Measurements from ENCODE around the gene CDKN1A. TPM values are rescaled to one million over a fixed set of nuclear protein-coding genes. Genes with fewer than 3 reads are reported as not detected.

The CDKN1A gene
- total RNA-seq, 1 experiment from 2014 or later = 17.4 TPM

- Mint-ChIP-seq H3K4me3 (no peak overlapping the region), H3K4me1 (no peaks in the 10 kb centered on the region), H3K9me3 (no peaks in the 10 kb centered on the region), H3K36me3 (ENCODE audit: insufficient read depth in 1 of 3, low read depth in 3 of 3) (no peaks in the 10 kb centered on the region), H3K27me3 (ENCODE audit: low read depth) (no peaks in the 10 kb centered on the region; the same call in 1 of the 2 replicates), H3K27ac (no peak overlapping the region)
- DNase-seq = no peak
- no peak overlapping the region for H4K91ac ChIP-seq (ENCODE audit: insufficient read length, low read depth, low read length)
- H3K27ac ChIP-seq (ENCODE audit: insufficient read length, low read depth, low read length) = no peak overlapping the region
- no peak overlapping the region for H3T11ph ChIP-seq (ENCODE audit: low read length)
- no peaks in the 10 kb centered on the region for H3K23me2 ChIP-seq (ENCODE audit: insufficient read length, low read depth, low read length, poor library complexity, severe bottlenecking)
- no peak overlapping the region for H3K9ac ChIP-seq (ENCODE audit: extremely low read depth, insufficient read length, low read length)
- no peak for TF ChIP-seq CTCF (conservative IDR thresholded peaks at IDR 0.05)
- no peak overlapping the region for H2BK15ac ChIP-seq (ENCODE audit: low read depth, low read length)
- no CpG with 5 or more reads among the region's 1 CpG for WGBS (ENCODE audit: extremely low coverage, insufficient read length, low lambda C conversion rate)
- H3K14ac ChIP-seq (ENCODE audit: insufficient read depth, low read length) = no peak overlapping the region
- H2AFZ ChIP-seq (ENCODE audit: low read length) = no peak overlapping the region
- H2BK12ac ChIP-seq (ENCODE audit: insufficient read length, low read depth, low read length) = no peak overlapping the region
- no peak overlapping the region for H2BK5ac ChIP-seq (ENCODE audit: insufficient read length, low read length)
- no peaks in the 10 kb centered on the region for H3K79me1 ChIP-seq (ENCODE audit: insufficient read depth, low read depth, low read length, poor library complexity, severe bottlenecking)
- no peaks in the 10 kb centered on the region for H4K20me1 ChIP-seq (ENCODE audit: control insufficient read depth, insufficient read depth, insufficient read length)
- no peaks in the 10 kb centered on the region for H3K79me2 ChIP-seq (ENCODE audit: insufficient read depth, low read length)
- no peaks in the 10 kb centered on the region for H3K27me3 ChIP-seq (ENCODE audit: insufficient read depth, low read length)
- no peak overlapping the region for H2BK20ac ChIP-seq (ENCODE audit: low read depth, low read length, poor library complexity, severe bottlenecking)
- no peak overlapping the region for H4K8ac ChIP-seq (replicated peaks; ENCODE audit: insufficient read length, low read depth, low read length)
- no peak overlapping the region for H3K4ac ChIP-seq (ENCODE audit: low read depth, low read length)
- H3K56ac ChIP-seq (ENCODE audit: insufficient read length, low read depth, low read length) = no peak overlapping the region
- no peak overlapping the region for H3K23ac ChIP-seq (ENCODE audit: insufficient read length, low read depth, low read length)
- H3K18ac ChIP-seq (ENCODE audit: insufficient read length, low read depth, low read length) = no peak overlapping the region
- H4K5ac ChIP-seq (ENCODE audit: insufficient read length, low read depth, low read length) = no peak overlapping the region
- no peaks in the 10 kb centered on the region for H3K4me1 ChIP-seq (ENCODE audit: insufficient read depth, low read length)
- no peak overlapping the region for H3K4me2 ChIP-seq (ENCODE audit: insufficient read depth, insufficient read length, low read length)
- no peak overlapping the region for H2AK5ac ChIP-seq (ENCODE audit: insufficient read length, low read length)
- H3K9me3 ChIP-seq (ENCODE audit: control insufficient read depth, low read depth, low read length) = no peaks in the 10 kb centered on the region
- H2BK120ac ChIP-seq (ENCODE audit: low read depth, low read length, poor library complexity, severe bottlenecking) = no peak overlapping the region
Observed at GRCh38 chr6:36706339-36706738, 27.8 kb downstream of the CDKN1A start.

All from H9 (cell line).